ENCODE results near the gene SMC2.

The SMC2 gene

DNA sequence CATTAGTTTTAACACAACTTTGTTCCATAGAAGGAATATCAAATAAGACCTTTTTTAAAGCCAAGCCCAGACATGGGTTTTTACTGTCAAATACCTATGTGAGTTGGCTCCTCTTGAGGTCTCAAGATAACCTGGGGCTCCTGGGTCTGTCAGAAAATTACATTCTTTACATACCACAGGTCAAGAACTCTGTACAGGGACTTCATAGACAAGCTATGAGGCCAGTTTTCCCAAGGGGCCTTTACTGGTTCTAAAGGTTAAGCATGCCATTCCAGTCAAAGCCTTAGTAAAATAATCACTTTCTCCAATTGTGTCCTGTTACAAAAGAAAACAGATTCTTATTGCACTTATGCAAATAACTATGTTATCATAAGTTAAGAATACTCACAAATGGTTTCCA lies 15.5 kb upstream of the SMC2 start:
- peaks cover 21% of the 10 kb centered on the region for H3K9me3 ChIP-seq (ENCODE audit: control insufficient read depth, low read length)

DNA sequence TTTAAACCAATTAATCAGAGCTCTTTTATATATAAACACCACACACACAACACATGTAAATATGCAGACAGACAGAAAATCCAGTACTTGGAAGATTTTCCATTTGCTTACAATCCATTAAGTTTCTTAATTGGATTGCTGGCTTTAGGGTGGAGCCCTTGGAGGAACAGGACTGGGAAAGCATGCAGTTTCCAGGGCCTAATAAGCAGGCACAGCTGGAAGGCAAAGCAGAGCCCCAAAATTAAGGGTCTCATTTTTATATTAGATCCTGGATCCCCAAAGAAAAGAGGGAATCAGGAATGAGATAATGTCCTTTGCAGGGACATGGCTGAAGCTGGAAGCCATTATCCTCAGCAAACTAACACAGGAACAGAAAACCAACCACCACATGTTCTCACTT lies 13.1 kb upstream of the SMC2 start:
- H2AK5ac ChIP-seq (ENCODE audit: low read length, severe bottlenecking): no peak overlapping the region
- H2BK5ac ChIP-seq (ENCODE audit: low read depth, low read length, poor library complexity, severe bottlenecking): no peak overlapping the region
- H3K4me1 ChIP-seq (ENCODE audit: control insufficient read depth, insufficient read depth, low read depth, low read length): no peaks in the 10 kb centered on the region
- peaks cover 21% of the 10 kb centered on the region for H3K9me3 ChIP-seq (ENCODE audit: control insufficient read depth, low read length)
- H3K79me1 ChIP-seq (replicated peaks; ENCODE audit: low read length, poor library complexity, severe bottlenecking): no peaks in the 10 kb centered on the region
- no peaks in the 10 kb centered on the region for H3K27me3 ChIP-seq (ENCODE audit: control insufficient read depth in 1 of 2, insufficient read depth in 1 of 2, low read length in 2 of 2)
- no peak overlapping the region for H2AFZ ChIP-seq (ENCODE audit: low read depth, low read length)
- H4K91ac ChIP-seq (ENCODE audit: low read length): no peak overlapping the region
- no peak overlapping the region for H2BK12ac ChIP-seq (ENCODE audit: low read length in 2 of 2)
- H3K4ac ChIP-seq (ENCODE audit: low read depth in 1 of 2, low read length in 2 of 2): no peak overlapping the region
- no peak overlapping the region for H2BK15ac ChIP-seq (ENCODE audit: low read depth, poor library complexity, severe bottlenecking)
- no peak overlapping the region for H3K4me2 ChIP-seq (ENCODE audit: low read length, poor library complexity, severe bottlenecking)
- no peak overlapping the region for H3K4me3 ChIP-seq (ENCODE audit: insufficient read depth in 1 of 2, low read depth in 1 of 2, low read length in 2 of 2)
- H3K18ac ChIP-seq (ENCODE audit: low read depth in 1 of 2, low read length in 2 of 2): no peak overlapping the region
- H3K9ac ChIP-seq (ENCODE audit: low read length): no peak overlapping the region
- H4K8ac ChIP-seq (ENCODE audit: low read length): no peak overlapping the region
- H3K14ac ChIP-seq (ENCODE audit: low read length in 2 of 2): no peak overlapping the region
- no peaks in the 10 kb centered on the region for H3K36me3 ChIP-seq (ENCODE audit: control insufficient read depth in 1 of 2, insufficient read depth in 2 of 2, low read depth in 1 of 2, low read length in 2 of 2)
- H3K23ac ChIP-seq (ENCODE audit: low read length in 2 of 2): no peak overlapping the region
- no peak overlapping the region for H3K27ac ChIP-seq (ENCODE audit: low read length, poor library complexity, severe bottlenecking)
- DNase-seq: no peak
- H2BK120ac ChIP-seq (ENCODE audit: low read depth, low read length): no peak overlapping the region

More for the DNA sequence above, 15.5 kb upstream of the SMC2 start:
- Histone ChIP-seq H3K4me1 (ENCODE audit: control insufficient read depth, insufficient read depth, low read depth, low read length) (no peaks in the 10 kb centered on the region), H2BK12ac (ENCODE audit: low read length in 2 of 2) (no peak overlapping the region), H3K4me2 (ENCODE audit: low read length, poor library complexity, severe bottlenecking) (no peak overlapping the region), H4K91ac (ENCODE audit: low read length) (no peak overlapping the region), H2BK15ac (ENCODE audit: low read depth, poor library complexity, severe bottlenecking) (no peak overlapping the region), H2AK5ac (ENCODE audit: low read length, severe bottlenecking) (no peak overlapping the region), H4K8ac (ENCODE audit: low read length) (no peak overlapping the region), H3K23ac (ENCODE audit: low read length in 2 of 2) (no peak overlapping the region), H3K36me3 (ENCODE audit: control insufficient read depth in 1 of 2, insufficient read depth in 2 of 2, low read depth in 1 of 2, low read length in 2 of 2) (no peaks in the 10 kb centered on the region), H3K14ac (ENCODE audit: low read length in 2 of 2) (no peak overlapping the region), H2BK120ac (ENCODE audit: low read depth, low read length) (no peak overlapping the region), H3K4ac (ENCODE audit: low read depth in 1 of 2, low read length in 2 of 2) (no peak overlapping the region), H3K27me3 (ENCODE audit: control insufficient read depth in 1 of 2, insufficient read depth in 1 of 2, low read length in 2 of 2) (no peaks in the 10 kb centered on the region), H2AFZ (ENCODE audit: low read depth, low read length) (no peak overlapping the region), H2BK5ac (ENCODE audit: low read depth, low read length, poor library complexity, severe bottlenecking) (no peak overlapping the region), H3K18ac (ENCODE audit: low read depth in 1 of 2, low read length in 2 of 2) (no peak overlapping the region), H3K79me1 (replicated peaks; ENCODE audit: low read length, poor library complexity, severe bottlenecking) (no peaks in the 10 kb centered on the region), H3K27ac (ENCODE audit: low read length, poor library complexity, severe bottlenecking) (no peak overlapping the region), H3K9ac (ENCODE audit: low read length) (no peak overlapping the region), H3K4me3 (ENCODE audit: insufficient read depth in 1 of 2, low read depth in 1 of 2, low read length in 2 of 2) (no peak overlapping the region)
- DNase-seq: no peak

DNA sequence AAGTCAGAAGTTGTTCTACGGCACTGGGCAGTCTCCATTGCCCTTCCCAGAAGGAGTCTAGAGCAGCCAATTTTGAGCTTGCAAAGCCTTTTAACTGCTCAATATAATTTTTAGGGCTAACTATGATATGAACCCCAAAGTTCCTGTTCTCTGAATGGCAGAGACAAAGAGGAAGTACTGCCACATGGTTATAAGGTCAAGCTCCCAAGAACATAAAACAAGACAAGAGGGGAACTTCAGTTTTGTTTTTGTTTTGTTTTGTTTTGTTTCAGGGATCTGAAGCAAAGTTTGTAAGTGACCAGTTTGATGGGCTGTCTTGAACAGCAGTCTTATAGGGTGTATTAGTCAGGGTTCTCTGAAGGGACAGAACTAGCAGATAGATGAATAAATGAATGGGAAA lies 11.9 kb upstream of the SMC2 start:
- Histone ChIP-seq H3K27ac (ENCODE audit: low read length, poor library complexity, severe bottlenecking) (no peak overlapping the region), H3K79me1 (replicated peaks; ENCODE audit: low read length, poor library complexity, severe bottlenecking) (no peaks in the 10 kb centered on the region), H3K36me3 (ENCODE audit: control insufficient read depth in 1 of 2, insufficient read depth in 2 of 2, low read depth in 1 of 2, low read length in 2 of 2) (no peaks in the 10 kb centered on the region), H2BK15ac (ENCODE audit: low read depth, poor library complexity, severe bottlenecking) (no peak overlapping the region), H3K9me3 (ENCODE audit: control insufficient read depth, low read length) (peaks cover 21% of the 10 kb centered on the region), H2AK5ac (ENCODE audit: low read length, severe bottlenecking) (no peak overlapping the region), H2BK120ac (ENCODE audit: low read depth, low read length) (no peak overlapping the region), H2AFZ (ENCODE audit: low read depth, low read length) (no peak overlapping the region), H3K4me3 (ENCODE audit: insufficient read depth in 1 of 2, low read depth in 1 of 2, low read length in 2 of 2) (no peak overlapping the region), H4K8ac (ENCODE audit: low read length) (no peak overlapping the region), H3K14ac (ENCODE audit: low read length in 2 of 2) (no peak overlapping the region), H3K4me1 (ENCODE audit: control insufficient read depth, insufficient read depth, low read depth, low read length) (no peaks in the 10 kb centered on the region), H3K27me3 (ENCODE audit: control insufficient read depth in 1 of 2, insufficient read depth in 1 of 2, low read length in 2 of 2) (no peaks in the 10 kb centered on the region), H3K9ac (ENCODE audit: low read length) (no peak overlapping the region), H2BK5ac (ENCODE audit: low read depth, low read length, poor library complexity, severe bottlenecking) (no peak overlapping the region), H2BK12ac (ENCODE audit: low read length in 2 of 2) (no peak overlapping the region), H3K18ac (ENCODE audit: low read depth in 1 of 2, low read length in 2 of 2) (no peak overlapping the region), H3K4ac (ENCODE audit: low read depth in 1 of 2, low read length in 2 of 2) (no peak overlapping the region), H4K91ac (ENCODE audit: low read length) (no peak overlapping the region), H3K4me2 (ENCODE audit: low read length, poor library complexity, severe bottlenecking) (no peak overlapping the region), H3K23ac (ENCODE audit: low read length in 2 of 2) (no peak overlapping the region)
- DNase-seq: no peak
- WGBS: 100% methylated on average over 1 of the region's 1 CpG

DNA sequence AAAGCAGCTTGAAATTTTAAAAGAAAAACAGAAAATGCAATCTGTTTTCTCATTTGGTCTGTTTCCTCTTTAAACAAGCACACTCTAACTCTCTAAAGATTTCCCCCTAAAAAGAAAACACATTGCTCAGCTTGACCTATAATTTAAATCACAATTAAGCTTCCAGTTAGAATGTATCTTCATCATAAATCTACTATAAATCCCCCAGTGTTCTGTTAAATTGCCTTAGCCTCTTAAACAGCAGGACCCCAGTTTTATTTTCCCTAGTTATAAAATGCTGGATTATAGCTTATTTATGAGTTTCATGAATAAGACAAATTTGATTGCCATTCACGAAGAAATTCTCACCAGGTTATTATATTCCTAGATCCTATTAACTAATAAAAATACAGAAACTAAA lies 8.6 kb upstream of the SMC2 start:
- Histone ChIP-seq H2AFZ (ENCODE audit: low read depth, low read length) (no peak overlapping the region), H3K9ac (ENCODE audit: low read length) (no peak overlapping the region), H2BK120ac (ENCODE audit: low read depth, low read length) (no peak overlapping the region), H2BK15ac (ENCODE audit: low read depth, poor library complexity, severe bottlenecking) (no peak overlapping the region), H3K4me1 (ENCODE audit: control insufficient read depth, insufficient read depth, low read depth, low read length) (no peaks in the 10 kb centered on the region), H3K4ac (ENCODE audit: low read depth in 1 of 2, low read length in 2 of 2) (no peak overlapping the region), H4K91ac (ENCODE audit: low read length) (no peak overlapping the region), H3K9me3 (ENCODE audit: control insufficient read depth, low read length) (peaks cover 15% of the 10 kb centered on the region), H3K14ac (ENCODE audit: low read length in 2 of 2) (no peak overlapping the region), H3K4me2 (ENCODE audit: low read length, poor library complexity, severe bottlenecking) (no peak overlapping the region), H3K36me3 (ENCODE audit: control insufficient read depth in 1 of 2, insufficient read depth in 2 of 2, low read depth in 1 of 2, low read length in 2 of 2) (no peaks in the 10 kb centered on the region), H3K4me3 (ENCODE audit: insufficient read depth in 1 of 2, low read depth in 1 of 2, low read length in 2 of 2) (no peak overlapping the region), H3K27me3 (ENCODE audit: control insufficient read depth in 1 of 2, insufficient read depth in 1 of 2, low read length in 2 of 2) (no peaks in the 10 kb centered on the region), H3K18ac (ENCODE audit: low read depth in 1 of 2, low read length in 2 of 2) (no peak overlapping the region), H3K23ac (ENCODE audit: low read length in 2 of 2) (no peak overlapping the region), H2BK5ac (ENCODE audit: low read depth, low read length, poor library complexity, severe bottlenecking) (no peak overlapping the region), H4K8ac (ENCODE audit: low read length) (no peak overlapping the region), H2AK5ac (ENCODE audit: low read length, severe bottlenecking) (no peak overlapping the region), H3K27ac (ENCODE audit: low read length, poor library complexity, severe bottlenecking) (no peak overlapping the region), H2BK12ac (ENCODE audit: low read length in 2 of 2) (no peak overlapping the region), H3K79me1 (replicated peaks; ENCODE audit: low read length, poor library complexity, severe bottlenecking) (no peaks in the 10 kb centered on the region)
- no CpG with 5 or more reads among the region's 1 CpG for WGBS
- DNase-seq: no peak
